GM23338 (cell line): Measurements from ENCODE around the gene ANTXR1.

Experiments
- JUNB ChIP-seq: IDR thresholded peaks from one replicate; pipeline ENCODE4 v1.6.1; 2016; ENCODE audit warnings: antibody characterized with exemption; ENCODE audit not compliant: unreplicated experiment
- NANOG ChIP-seq: IDR thresholded peaks from 2 replicates; pipeline ENCODE4 v1.6.1; 2016; ENCODE audit warnings: antibody characterized with exemption, borderline replicate concordance
- POLR2AphosphoS5 ChIP-seq: IDR thresholded peaks from 2 replicates; pipeline ENCODE4 v1.6.1; 2016; ENCODE audit warnings: antibody characterized with exemption, low read depth
- TF ChIP-seq, protein P1 (sequence below), 2 experiments: fragments of 200-600 bp in 1 of 2; sonication (generic) in 1 of 2; conservative IDR thresholded peaks; 2 replicates each; pipeline versions ENCODE4 v1.5.1 to v1.6.1; 2016 to 2017; ENCODE audit warnings: antibody characterized with exemption in 2 of 2, low read depth in 2 of 2, mild to moderate bottlenecking in 2 of 2, moderate library complexity in 1 of 2
- TF ChIP-seq, protein P2 (sequence below): fragments of 250-450 bp; sonication (Bioruptor Pico); IDR thresholded peaks from 2 replicates; pipeline ENCODE4 v1.5.0; 2020; ENCODE audit warnings: mild to moderate bottlenecking, moderate library complexity
- TF ChIP-seq, protein P3 (sequence below): IDR thresholded peaks from 2 replicates; pipeline ENCODE4 v1.6.1; 2016; ENCODE audit warnings: antibody characterized with exemption

DNA sequence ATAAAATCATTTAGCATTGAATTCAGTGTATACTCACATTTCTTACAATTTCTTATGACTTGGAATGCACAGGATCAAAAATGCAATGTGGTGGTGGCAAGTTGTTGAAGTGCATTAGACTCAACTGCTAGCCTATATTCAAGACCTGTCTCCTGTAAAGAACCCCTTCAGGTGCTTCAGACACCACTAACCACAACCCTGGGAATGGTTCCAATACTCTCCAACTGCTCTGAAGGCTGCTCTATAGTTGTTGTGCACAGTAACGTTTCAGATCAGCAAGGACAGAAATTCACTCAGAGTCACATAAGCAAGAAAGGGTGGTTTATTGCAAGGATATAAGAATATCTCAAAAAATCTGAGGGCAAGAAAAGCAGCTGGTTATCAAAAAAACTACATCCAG is 32.0 kb upstream of the ANTXR1 start:
- TF ChIP-seq, protein P1, sequence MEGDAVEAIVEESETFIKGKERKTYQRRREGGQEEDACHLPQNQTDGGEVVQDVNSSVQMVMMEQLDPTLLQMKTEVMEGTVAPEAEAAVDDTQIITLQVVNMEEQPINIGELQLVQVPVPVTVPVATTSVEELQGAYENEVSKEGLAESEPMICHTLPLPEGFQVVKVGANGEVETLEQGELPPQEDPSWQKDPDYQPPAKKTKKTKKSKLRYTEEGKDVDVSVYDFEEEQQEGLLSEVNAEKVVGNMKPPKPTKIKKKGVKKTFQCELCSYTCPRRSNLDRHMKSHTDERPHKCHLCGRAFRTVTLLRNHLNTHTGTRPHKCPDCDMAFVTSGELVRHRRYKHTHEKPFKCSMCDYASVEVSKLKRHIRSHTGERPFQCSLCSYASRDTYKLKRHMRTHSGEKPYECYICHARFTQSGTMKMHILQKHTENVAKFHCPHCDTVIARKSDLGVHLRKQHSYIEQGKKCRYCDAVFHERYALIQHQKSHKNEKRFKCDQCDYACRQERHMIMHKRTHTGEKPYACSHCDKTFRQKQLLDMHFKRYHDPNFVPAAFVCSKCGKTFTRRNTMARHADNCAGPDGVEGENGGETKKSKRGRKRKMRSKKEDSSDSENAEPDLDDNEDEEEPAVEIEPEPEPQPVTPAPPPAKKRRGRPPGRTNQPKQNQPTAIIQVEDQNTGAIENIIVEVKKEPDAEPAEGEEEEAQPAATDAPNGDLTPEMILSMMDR (conservative IDR thresholded peaks at IDR 0.05; ENCODE audit: low read depth in 2 of 2) = no peak
- no peak for TF ChIP-seq NANOG
- TF ChIP-seq POLR2AphosphoS5 = no peak
- TF ChIP-seq JUNB = no peak
- TF ChIP-seq, protein P2, sequence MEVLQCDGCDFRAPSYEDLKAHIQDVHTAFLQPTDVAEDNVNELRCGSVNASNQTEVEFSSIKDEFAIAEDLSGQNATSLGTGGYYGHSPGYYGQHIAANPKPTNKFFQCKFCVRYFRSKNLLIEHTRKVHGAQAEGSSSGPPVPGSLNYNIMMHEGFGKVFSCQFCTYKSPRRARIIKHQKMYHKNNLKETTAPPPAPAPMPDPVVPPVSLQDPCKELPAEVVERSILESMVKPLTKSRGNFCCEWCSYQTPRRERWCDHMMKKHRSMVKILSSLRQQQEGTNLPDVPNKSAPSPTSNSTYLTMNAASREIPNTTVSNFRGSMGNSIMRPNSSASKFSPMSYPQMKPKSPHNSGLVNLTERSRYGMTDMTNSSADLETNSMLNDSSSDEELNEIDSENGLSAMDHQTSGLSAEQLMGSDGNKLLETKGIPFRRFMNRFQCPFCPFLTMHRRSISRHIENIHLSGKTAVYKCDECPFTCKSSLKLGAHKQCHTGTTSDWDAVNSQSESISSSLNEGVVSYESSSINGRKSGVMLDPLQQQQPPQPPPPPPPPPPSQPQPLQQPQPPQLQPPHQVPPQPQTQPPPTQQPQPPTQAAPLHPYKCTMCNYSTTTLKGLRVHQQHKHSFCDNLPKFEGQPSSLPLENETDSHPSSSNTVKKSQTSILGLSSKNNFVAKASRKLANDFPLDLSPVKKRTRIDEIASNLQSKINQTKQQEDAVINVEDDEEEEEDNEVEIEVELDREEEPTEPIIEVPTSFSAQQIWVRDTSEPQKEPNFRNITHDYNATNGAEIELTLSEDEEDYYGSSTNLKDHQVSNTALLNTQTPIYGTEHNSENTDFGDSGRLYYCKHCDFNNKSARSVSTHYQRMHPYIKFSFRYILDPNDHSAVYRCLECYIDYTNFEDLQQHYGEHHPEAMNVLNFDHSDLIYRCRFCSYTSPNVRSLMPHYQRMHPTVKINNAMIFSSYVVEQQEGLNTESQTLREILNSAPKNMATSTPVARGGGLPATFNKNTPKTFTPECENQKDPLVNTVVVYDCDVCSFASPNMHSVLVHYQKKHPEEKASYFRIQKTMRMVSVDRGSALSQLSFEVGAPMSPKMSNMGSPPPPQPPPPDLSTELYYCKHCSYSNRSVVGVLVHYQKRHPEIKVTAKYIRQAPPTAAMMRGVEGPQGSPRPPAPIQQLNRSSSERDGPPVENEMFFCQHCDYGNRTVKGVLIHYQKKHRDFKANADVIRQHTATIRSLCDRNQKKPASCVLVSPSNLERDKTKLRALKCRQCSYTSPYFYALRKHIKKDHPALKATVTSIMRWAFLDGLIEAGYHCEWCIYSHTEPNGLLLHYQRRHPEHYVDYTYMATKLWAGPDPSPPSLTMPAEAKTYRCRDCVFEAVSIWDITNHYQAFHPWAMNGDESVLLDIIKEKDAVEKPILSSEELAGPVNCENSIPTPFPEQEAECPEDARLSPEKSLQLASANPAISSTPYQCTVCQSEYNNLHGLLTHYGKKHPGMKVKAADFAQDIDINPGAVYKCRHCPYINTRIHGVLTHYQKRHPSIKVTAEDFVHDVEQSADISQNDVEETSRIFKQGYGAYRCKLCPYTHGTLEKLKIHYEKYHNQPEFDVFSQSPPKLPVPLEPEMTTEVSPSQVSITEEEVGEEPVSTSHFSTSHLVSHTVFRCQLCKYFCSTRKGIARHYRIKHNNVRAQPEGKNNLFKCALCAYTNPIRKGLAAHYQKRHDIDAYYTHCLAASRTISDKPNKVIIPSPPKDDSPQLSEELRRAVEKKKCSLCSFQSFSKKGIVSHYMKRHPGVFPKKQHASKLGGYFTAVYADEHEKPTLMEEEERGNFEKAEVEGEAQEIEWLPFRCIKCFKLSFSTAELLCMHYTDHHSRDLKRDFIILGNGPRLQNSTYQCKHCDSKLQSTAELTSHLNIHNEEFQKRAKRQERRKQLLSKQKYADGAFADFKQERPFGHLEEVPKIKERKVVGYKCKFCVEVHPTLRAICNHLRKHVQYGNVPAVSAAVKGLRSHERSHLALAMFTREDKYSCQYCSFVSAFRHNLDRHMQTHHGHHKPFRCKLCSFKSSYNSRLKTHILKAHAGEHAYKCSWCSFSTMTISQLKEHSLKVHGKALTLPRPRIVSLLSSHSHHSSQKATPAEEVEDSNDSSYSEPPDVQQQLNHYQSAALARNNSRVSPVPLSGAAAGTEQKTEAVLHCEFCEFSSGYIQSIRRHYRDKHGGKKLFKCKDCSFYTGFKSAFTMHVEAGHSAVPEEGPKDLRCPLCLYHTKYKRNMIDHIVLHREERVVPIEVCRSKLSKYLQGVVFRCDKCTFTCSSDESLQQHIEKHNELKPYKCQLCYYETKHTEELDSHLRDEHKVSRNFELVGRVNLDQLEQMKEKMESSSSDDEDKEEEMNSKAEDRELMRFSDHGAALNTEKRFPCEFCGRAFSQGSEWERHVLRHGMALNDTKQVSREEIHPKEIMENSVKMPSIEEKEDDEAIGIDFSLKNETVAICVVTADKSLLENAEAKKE (CRISPR knock-in tag) = no peak
- TF ChIP-seq, protein P3, sequence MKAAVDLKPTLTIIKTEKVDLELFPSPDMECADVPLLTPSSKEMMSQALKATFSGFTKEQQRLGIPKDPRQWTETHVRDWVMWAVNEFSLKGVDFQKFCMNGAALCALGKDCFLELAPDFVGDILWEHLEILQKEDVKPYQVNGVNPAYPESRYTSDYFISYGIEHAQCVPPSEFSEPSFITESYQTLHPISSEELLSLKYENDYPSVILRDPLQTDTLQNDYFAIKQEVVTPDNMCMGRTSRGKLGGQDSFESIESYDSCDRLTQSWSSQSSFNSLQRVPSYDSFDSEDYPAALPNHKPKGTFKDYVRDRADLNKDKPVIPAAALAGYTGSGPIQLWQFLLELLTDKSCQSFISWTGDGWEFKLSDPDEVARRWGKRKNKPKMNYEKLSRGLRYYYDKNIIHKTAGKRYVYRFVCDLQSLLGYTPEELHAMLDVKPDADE = no peak
